Activated T-helper 9 cell treated with anti-CD3 and anti-CD28 coated beads, Interleukin-2, amount 50 U/mL, for 16 hours (primary cell): Measurements from ENCODE around the gene OR5K2.

Experiments
- DNase-seq: peaks from one replicate; pipeline ENCODE4 v3.0.0-alpha.2; 2020; ENCODE audit warnings: low read depth

Gene OR5K2

DNA sequence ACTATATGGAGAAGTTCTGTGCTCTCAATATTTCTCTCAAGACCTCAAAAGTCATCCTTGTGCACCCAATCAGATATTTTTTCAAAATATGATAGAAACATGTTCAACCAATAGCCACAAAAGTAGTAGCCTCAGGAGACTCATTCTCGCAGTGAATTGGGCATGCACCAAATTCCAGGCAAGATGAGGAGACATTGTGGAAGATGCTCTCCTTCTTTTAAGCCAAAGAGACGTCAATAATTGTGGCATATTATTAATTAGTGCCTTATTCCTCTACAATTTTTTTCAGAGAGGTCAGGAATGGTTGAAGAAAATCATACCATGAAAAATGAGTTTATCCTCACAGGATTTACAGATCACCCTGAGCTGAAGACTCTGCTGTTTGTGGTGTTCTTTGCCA lies at the start of gene OR5K2:
TSS of gene OR5K2 (plus strand) at position 301 of the 400 bp plus-strand sequence. CDS start at position 301, 0 bp downstream.
- DNase-seq = no peak

DNA sequence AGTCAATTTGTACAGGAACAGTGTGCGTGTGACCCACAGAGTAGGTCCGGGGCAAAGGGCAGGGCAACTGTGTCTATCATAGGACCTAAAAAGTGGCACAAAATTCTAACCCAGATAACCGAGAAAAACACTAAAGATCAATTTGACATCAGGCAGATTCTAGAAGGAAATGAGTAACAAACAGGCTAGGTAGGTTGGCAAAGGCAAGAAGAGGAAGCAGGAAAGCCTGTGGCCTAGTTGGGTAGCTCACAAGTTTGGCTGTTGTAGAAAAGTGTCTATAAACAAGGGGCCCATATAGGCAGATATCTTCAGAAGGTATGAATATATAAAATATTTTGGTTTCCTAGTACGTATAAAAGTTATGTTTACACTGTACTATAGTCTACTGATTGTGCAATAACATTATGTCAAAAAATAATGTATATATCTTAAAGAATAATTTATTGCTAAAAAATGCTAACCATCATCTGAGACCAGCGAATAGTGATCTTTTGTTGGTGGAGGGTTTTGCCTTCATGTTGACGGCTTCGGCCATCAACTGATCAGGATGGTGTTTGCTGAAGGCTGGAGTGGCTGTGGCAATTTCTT lies 47.8 kb upstream of the OR5K2 start:
- no peak for DNase-seq

DNA sequence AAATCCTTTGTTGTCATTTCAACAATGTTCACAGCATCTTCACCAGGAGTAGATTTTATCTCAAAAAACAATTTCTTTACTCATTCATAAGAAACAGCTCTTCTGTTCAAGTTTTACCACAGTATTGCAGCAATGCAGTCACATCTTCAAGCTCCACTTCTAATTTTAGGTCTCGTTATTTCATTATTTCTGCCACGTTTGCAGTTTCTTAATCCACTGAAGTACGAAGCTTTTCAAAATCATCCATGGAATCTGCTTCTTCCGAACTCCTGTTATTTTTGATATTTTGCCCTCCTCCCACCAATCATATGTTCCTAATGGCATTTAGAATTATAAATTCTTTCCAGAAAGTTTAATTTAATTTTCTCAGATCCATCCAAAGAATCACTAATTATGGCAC lies 47.1 kb upstream of the OR5K2 start:
- no peak for DNase-seq

- no peak for DNase-seq
Measured at GRCh38 chr3:98453827-98454226, 43.7 kb upstream of the OR5K2 start.

DNA sequence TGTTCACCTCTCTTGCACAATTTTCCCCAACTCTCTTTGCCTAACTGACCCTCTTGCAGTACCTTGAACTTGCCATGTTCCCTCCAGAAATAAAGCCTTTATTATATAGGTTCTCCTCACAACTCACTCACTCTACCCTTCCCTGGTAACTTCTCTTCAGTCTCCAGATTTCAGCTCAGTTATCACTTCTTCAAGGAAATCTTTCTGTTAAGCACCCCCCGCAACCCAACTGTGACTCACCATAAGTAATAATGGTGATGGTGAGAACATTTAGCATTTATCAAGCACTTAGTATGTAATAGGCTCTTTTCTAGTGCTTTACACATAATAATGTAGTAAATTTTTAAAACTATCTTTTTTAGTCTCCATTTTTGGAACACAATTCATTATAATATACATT lies 42.6 kb upstream of the OR5K2 start:
- DNase-seq = no peak

DNA sequence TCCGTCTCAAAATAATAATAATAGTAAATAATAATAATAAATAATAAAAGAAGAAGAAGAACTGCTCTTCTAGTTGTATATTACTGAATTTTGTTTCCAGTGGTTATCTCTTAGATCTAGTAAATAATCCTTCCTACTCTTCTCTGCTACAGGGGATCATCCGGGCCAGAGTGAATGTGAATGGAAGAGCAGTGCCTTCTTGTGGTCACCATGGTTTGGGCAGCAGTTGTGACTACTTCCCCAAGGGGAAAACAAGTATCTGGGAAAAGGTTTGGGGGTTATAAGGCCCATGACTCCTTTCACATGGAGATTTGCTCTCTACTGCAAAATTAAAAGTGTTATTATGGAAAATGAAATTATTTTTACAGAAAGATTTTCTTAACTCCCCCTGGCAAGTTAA lies 39.9 kb upstream of the OR5K2 start:
- DNase-seq = no peak

GRCh38 chr3:98460220-98460619 lies 37.3 kb upstream of the OR5K2 start:
- DNase-seq = no peak

DNA sequence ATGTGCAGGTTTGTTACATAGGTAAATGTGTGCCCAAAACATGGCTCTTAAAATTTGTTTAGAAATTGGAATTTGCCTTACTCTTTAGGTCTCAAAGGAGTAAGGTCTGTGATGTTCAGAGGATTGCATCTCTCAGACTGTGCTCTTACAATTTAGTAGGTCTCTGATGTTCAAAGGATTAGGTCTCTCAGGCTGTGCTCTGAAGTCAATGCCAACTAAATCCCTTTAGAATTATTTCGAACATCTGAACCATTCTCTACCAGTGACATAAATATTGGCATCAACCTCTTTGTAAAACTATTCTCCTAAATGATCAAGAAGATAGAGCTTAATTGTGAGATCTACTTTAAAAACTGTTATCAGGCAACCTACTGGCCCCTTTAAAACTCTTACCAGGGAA lies 34.6 kb upstream of the OR5K2 start, which contains the start of gene OR5K1:
TSS of gene OR5K1 (plus strand) at position 301 of the 400 bp plus-strand sequence. CDS start 6,376 bp downstream, outside the sequence.
- DNase-seq = no peak

- DNase-seq = no peak
Measured at GRCh38 chr3:98482717-98483482, 14.6 kb upstream of the OR5K2 start.

GRCh38 chr3:98483626-98484025 lies 13.9 kb upstream of the OR5K2 start:
- DNase-seq = no peak

DNA sequence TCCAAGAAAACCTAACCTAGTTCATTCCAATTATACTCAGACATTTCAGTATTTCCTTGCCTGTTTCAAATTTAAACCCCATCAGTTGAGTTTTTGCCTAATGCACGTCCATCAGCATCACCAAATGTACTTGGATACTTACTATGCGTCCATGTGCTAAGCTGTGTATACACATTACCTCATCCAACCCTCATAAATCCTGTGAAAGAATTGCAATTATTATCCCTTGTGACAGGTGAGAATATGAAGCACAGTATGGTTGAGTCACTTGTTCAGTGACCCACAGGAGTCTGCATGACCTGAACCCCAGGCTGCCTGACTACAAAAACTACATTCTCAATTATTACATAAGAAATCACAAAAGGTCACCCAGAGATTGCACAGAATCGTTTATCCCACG lies 2.5 kb downstream of the OR5K2 start:
- DNase-seq = no peak

DNA sequence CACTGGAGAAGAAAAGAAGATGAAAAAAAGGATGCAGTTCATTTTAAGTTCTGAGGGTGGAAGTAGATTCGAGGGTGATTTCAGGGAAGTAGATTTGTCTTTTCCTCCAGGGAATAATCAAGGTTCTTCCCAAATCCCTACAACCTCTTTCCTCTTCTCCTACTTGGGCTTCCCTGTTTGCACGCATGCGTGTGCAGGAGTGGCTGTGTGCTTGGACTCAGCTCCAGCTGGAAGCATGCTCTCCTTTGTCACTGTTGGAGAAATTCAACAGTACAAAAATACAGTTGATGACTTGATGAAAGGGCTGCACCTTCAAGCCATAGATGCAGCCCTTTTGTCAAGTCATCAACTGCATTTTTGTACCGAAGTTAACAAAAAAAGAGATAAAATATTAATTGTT lies 3.8 kb downstream of the OR5K2 start:
- no peak for DNase-seq

DNA sequence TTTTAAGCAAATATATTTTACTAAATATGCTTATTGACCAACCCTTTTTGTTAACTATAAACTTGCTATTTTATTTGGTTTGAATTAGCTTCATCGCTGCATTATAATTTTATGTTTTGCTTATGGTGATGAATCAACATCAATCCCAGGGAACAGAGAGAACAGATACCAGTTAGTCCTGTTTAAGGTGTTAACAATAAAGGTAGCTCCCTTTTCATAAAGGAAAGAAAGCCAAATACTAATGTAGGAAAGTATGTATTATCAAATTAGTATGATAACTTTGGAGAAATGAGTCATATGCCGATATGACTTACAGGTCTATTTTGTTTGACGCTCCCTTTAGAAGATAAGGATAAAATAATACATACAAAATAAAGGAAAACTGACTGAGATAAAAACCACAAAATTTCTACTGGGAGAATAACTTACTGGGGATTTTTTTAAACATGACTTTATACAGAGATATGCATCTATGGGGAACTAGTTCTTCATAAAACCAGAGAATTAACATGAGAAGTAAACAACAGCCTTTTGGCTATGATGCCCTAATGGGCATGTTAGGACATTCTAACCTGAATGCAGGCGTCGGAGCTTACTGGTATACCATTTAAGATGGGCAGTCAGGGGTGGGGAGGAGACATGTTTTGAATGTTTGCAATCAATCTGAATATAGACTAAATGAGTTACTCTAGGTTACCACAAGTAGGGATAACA lies 4.5 kb downstream of the OR5K2 start:
- DNase-seq = no peak

- no peak for DNase-seq
Measured at GRCh38 chr3:98504539-98504938, 7.1 kb downstream of the OR5K2 start.

GRCh38 chr3:98508582-98508981 lies 11.1 kb downstream of the OR5K2 start:
- no peak for DNase-seq

GRCh38 chr3:98512576-98512975 lies 15.1 kb downstream of the OR5K2 start:
- DNase-seq = no peak

- no peak for DNase-seq
Measured at GRCh38 chr3:98513091-98513511, 15.6 kb downstream of the OR5K2 start.

GRCh38 chr3:98513736-98514135 lies 16.3 kb downstream of the OR5K2 start:
- DNase-seq = no peak

DNA sequence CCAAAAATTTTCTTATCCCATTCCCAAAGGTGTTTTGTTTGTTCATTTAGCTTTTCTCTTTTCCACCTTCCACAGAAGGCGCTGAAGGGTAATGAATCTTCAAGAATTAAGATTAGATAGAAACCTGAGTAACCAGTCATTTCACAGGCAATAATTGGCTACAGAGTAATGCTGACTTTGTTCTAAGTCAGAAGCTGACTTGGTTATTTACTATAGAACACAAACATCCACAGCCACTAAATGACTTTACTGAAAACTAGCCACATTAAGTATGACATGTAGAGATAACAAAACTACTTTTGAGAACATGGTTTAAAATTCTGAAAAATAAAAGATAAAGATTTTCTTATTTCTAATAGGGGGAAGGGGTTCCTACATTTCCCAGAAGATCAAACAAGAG lies 17.5 kb downstream of the OR5K2 start:
- no peak for DNase-seq

- DNase-seq = no peak
Measured at GRCh38 chr3:98518816-98519215, 21.3 kb downstream of the OR5K2 start.

DNA sequence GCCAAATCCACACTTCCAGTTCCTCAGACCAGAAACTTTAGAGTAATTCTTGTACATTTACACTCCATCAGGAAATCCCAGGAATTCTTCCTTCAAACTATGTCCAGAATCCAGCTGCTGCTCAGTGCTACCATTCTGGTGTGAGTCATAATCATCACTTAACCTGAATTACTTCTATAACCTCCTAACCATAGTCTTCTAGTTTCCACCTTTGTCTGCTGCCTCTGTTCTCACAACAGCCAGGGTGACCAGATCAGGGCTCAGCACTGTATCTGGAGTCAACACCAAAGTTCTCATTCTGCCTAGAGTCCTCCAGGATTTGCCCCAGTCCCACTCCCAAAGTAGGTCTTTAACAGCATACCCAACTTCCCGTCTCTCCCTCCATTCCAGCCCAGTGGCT lies 21.9 kb downstream of the OR5K2 start:
- no peak for DNase-seq

DNA sequence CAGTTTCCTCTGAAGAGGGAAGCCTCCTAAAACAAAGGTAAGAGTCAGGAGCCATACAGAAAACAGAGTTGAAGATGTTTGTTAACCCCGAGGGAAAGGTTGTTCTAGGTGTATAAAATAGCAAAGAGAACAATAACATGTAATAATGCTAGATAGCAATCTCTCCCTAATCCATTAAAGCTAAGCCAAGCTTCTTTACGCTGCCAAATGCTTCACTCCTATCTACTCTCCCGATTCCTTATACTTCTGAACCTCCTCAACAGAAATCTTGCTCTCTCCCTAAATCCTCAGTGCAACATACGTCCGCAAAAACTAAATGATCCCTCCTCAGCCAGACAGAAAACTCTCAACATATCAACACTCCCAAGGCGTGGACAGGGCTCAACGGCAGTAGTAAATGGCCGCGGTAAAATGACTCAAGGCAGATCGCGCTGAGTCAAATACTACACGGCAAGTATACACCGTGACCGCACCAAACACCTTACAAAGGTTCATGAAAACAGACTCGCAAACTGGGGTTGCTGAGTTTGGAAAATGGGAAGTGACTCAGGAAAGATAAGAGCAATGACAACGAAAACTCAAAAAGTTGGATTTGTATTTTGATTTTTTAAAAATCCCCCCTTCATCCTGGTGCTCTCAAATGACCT lies 24.5 kb downstream of the OR5K2 start:
- DNase-seq = peak; percentile 38
